ENCODE data around the gene MYLK.
"Not testable (repeated sequence)": the region's sequence is repeated elsewhere in the genome, so short reads cannot be mapped to it uniquely, and the experiment has no call there.

MYLK gene

GRCh38 chr3:123706871-123707270 is 177.3 kb downstream of the MYLK start:
- no peak for DNase-seq
- ATAC-seq (replicated peaks), result no peak
- no peaks in the 10 kb centered on the region for H3K9me3 Mint-ChIP-seq
- H3K4me3 Mint-ChIP-seq, result no peak overlapping the region
- no peak overlapping the region for H3K27ac Mint-ChIP-seq
- H3K4me1 Mint-ChIP-seq (ENCODE audit: low read depth in 2 of 2), result no peaks in the 10 kb centered on the region
- H3K36me3 Mint-ChIP-seq (ENCODE audit: insufficient read depth), result no peaks in the 10 kb centered on the region
- peaks cover 0 to 13% of the 10 kb centered on the region in 2 donors for H3K27me3 Mint-ChIP-seq

DNA sequence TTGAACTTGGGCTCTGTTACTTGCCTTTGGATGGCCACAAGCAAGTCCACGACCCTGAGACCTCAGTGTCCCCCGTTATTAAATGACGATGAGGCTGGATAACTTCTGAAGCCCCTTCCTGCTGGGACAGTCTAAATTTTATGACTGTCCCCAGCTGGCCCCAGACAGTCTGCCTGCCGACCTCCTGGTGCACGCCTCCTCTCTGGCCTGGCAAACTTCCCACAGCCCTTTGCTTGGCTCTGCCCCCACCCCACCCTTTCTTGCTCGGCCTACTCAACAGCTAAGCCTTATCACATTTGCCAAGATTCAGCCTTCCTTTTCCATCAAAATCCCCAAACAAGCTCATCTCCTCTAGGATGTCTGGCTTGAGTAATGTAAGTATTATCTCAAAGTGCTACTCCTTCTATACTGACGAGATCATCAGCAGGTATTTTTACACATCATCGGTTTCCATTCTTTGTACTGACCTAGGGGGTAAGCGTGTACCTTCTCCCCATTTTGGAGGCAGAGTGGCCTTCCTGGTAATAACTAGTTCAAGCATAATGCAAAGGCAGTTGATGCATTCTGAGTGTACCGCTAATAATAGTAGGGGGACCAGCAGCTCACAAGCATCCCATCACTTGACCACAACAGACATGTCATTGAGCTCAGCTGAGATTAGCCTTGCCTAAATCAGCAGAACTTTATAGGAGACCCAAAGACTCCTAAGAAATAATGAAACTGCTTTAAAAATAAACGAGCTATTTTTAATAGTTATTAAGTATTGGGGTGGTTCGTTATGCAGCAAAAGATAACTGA is 178.4 kb downstream of the MYLK start:
- no peaks in the 10 kb centered on the region for H3K36me3 Mint-ChIP-seq (ENCODE audit: insufficient read depth)
- H3K27ac Mint-ChIP-seq, result no peak overlapping the region
- peaks cover 2 to 18% of the 10 kb centered on the region in 2 donors for H3K27me3 Mint-ChIP-seq
- H3K4me1 Mint-ChIP-seq (ENCODE audit: low read depth in 2 of 2), result no peaks in the 10 kb centered on the region
- DNase-seq (no peak), ATAC-seq (replicated peaks) (no peak)
- H3K9me3 Mint-ChIP-seq, result no peaks in the 10 kb centered on the region
- H3K4me3 Mint-ChIP-seq, result no peak overlapping the region

DNA sequence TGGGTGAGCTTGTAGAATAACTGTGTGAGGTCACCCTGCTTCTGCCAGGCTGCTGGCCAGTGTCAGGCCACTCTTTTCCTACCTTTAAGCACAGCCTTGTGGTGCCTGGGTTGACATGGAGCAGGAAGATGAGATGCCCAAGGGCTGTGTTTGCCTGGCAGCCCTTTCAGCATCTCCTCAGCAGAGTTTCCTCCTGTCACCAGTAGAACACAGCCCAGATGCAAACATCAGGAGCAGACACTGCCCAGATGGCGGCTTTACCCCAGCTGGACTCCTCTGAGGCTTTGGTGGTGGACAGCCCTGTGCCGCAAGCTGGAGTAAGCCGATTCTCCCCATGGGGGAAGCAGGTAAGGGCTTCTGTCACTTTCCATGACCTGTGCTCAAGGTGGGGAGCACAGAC is 180.5 kb downstream of the MYLK start:
- ATAC-seq (replicated peaks); DNase-seq; H3K9me3 Mint-ChIP-seq; H3K4me1 Mint-ChIP-seq (ENCODE audit: low read depth in 2 of 2); H3K36me3 Mint-ChIP-seq (ENCODE audit: insufficient read depth); H3K4me3 Mint-ChIP-seq; H3K27ac Mint-ChIP-seq: not testable (repeated sequence)
- peaks cover 14 to 36% of the 10 kb centered on the region in 2 donors for H3K27me3 Mint-ChIP-seq

GRCh38 chr3:123702720-123703119 is 181.4 kb downstream of the MYLK start:
- Mint-ChIP-seq H3K27me3 (peaks cover 14 to 36% of the 10 kb centered on the region in 2 donors), H3K36me3 (ENCODE audit: insufficient read depth) (no peaks in the 10 kb centered on the region), H3K4me3 (no peak overlapping the region), H3K27ac (no peak overlapping the region), H3K9me3 (no peaks in the 10 kb centered on the region), H3K4me1 (ENCODE audit: low read depth in 2 of 2) (no peaks in the 10 kb centered on the region)
- ATAC-seq (replicated peaks) (no peak), DNase-seq (no peak)

DNA sequence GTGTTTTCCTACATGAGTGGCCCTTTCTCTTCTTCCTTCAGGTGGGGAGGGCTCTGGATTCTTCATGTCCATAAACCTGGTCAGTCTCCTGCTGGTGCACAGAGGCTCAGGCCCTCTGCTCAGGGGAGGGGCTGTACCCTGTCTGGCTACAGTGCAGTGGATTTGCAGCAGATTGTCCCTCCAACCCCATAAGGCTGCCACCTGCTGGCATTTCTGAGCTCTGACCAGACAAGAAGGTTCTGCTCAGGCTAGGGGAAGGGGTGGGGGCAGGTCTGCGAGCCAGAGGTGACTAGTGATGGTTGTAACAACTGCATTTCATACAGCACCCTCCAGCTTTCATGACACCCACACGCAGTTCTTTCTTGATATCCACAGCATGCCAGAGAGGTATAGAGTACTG is 182.1 kb downstream of the MYLK start:
- not testable (repeated sequence) for H3K36me3 Mint-ChIP-seq (ENCODE audit: insufficient read depth); H3K4me3 Mint-ChIP-seq; H3K4me1 Mint-ChIP-seq (ENCODE audit: low read depth in 2 of 2); H3K9me3 Mint-ChIP-seq; DNase-seq; ATAC-seq (replicated peaks); H3K27ac Mint-ChIP-seq
- peaks cover 14 to 36% of the 10 kb centered on the region in 2 donors for H3K27me3 Mint-ChIP-seq

GRCh38 chr3:123700791-123701722 is 183.1 kb downstream of the MYLK start:
- no peak for ATAC-seq (replicated peaks)
- DNase-seq, result no peak
- no peak overlapping the region for H3K4me3 Mint-ChIP-seq
- no peaks in the 10 kb centered on the region for H3K36me3 Mint-ChIP-seq (ENCODE audit: insufficient read depth)
- no peak overlapping the region for H3K27ac Mint-ChIP-seq
- peaks cover 20 to 38% of the 10 kb centered on the region in 2 donors for H3K27me3 Mint-ChIP-seq
- no peaks in the 10 kb centered on the region for H3K4me1 Mint-ChIP-seq (ENCODE audit: low read depth in 2 of 2)
- H3K9me3 Mint-ChIP-seq, result no peaks in the 10 kb centered on the region

- H3K9me3 Mint-ChIP-seq, result no peaks in the 10 kb centered on the region
- peaks cover 20 to 49% of the 10 kb centered on the region in 2 donors for H3K27me3 Mint-ChIP-seq
- DNase-seq (no peak), ATAC-seq (replicated peaks) (no peak)
- H3K36me3 Mint-ChIP-seq (ENCODE audit: insufficient read depth), result no peaks in the 10 kb centered on the region
- no peak overlapping the region for H3K27ac Mint-ChIP-seq
- H3K4me1 Mint-ChIP-seq (ENCODE audit: low read depth in 2 of 2), result no peaks in the 10 kb centered on the region
- no peak overlapping the region for H3K4me3 Mint-ChIP-seq
These were observed 185.3 kb downstream of the MYLK start for GRCh38 chr3:123698813-123699212.

- Mint-ChIP-seq H3K27me3 (peaks cover 28 to 59% of the 10 kb centered on the region in 2 donors), H3K27ac (no peak overlapping the region), H3K4me3 (no peak overlapping the region), H3K9me3 (no peaks in the 10 kb centered on the region), H3K36me3 (ENCODE audit: insufficient read depth) (no peaks in the 10 kb centered on the region), H3K4me1 (ENCODE audit: low read depth in 2 of 2) (no peaks in the 10 kb centered on the region)
- ATAC-seq (replicated peaks) (no peak), DNase-seq (no peak)
These were observed 187.3 kb downstream of the MYLK start for GRCh38 chr3:123696808-123697207.

DNA sequence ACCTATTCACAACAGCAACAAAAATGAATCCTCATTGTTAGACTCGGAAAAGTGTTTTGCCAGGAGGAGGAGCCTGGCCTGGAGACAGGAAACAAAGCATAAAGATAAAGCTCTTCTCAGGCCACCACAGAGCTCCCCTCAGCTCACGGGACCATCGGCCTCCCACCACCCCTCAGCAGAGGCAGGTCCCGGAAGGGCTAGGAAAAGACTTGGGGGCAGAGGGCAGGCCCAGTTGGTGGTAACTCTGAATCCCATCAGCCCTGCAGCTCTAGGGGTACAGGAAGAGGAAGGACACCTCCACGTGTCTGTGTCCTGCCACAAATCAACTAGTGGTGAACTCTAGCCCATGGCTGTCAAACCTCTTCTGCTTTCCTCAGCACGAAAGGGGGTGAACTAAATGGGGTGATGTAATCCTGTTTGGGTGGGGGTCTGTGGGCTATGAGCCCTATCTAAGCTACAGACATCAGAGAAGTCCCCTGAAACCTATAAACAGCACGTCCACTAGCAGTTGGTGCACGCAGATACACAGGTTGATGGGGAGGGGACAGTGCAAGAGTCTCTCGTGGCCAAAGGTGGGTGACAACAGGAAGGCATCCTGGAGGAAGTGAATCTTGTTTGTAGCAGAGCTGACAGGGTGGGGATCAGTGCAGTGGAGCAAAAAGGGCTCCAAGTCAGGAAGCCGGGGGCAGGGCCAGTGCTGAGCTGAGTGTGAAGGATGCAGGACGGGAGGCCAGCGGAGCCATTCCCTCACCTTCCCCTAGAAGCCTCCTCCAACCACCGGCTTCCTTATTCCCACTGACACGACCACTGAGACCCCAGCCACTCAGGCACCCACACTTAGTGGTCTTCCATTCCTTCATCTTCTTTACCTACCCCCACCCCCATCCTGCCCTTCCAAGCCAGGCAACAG is 188.1 kb downstream of the MYLK start:
- ATAC-seq (replicated peaks) (no peak), DNase-seq (no peak)
- Mint-ChIP-seq H3K27ac (no peak overlapping the region), H3K36me3 (ENCODE audit: insufficient read depth) (no peaks in the 10 kb centered on the region), H3K4me1 (ENCODE audit: low read depth in 2 of 2) (no peaks in the 10 kb centered on the region), H3K9me3 (no peaks in the 10 kb centered on the region), H3K27me3 (peaks cover 28 to 58% of the 10 kb centered on the region in 2 donors), H3K4me3 (no peak overlapping the region)

DNA sequence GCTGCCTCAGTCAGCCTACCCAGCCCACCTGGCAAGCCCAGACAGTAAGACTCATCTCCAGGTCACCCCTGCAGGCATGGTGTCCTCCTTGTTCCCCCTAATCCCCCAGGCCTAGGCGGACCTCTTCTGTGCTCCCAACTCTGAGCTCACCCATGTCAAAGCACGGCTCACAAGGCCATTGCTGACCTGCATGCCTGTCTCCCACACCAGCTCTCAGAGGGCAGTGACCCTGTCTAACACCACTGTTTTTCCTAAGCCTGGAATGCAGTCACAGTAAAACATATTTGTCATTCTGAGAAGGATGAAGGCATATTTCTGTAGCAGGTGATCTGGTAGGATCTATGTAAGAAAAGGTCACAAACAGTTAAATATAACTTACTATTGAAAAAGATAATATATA is 189.0 kb downstream of the MYLK start:
- H3K4me3 Mint-ChIP-seq, result no peak overlapping the region
- H3K36me3 Mint-ChIP-seq (ENCODE audit: insufficient read depth), result no peaks in the 10 kb centered on the region
- H3K27ac Mint-ChIP-seq, result no peak overlapping the region
- H3K27me3 Mint-ChIP-seq, result peaks cover 23 to 50% of the 10 kb centered on the region in 2 donors
- no peaks in the 10 kb centered on the region for H3K9me3 Mint-ChIP-seq
- DNase-seq (no peak), ATAC-seq (replicated peaks) (no peak)
- H3K4me1 Mint-ChIP-seq (ENCODE audit: low read depth in 2 of 2), result no peaks in the 10 kb centered on the region

DNA sequence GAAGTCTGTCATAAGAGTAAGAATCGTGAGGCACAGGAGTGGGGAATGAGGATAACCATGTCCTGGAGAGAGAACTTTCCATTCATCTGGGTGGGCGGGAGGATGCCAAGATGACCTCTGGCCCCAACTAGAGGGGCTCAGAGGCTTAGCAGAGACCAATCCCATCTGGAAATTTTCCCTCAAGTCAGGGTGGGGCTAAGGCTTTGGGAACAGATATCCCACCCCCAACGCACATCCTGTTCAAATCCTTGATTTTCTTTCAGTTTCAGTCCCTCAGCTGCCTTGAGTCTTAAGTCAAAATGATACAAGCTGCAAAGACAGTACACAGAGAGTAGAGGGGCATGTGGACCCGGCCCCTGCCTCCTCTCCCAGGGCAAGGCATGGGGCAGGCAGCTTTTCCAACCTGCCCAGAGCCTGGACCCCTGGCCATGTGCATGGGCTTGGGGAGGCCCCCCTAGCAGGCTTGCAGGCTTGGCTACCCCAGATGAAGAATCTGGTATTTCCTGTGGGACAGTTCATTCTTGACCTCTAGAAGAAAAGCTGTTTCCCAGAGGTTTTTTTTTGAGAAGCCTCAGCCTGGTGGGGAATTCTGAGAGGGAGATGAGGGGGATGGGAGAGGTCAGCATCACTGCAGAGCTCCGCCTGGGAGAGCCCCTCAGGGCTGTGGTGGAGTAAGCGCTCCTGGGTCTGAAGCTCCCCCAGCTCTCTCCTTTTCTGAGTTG is 189.6 kb downstream of the MYLK start:
- H3K36me3 Mint-ChIP-seq (ENCODE audit: insufficient read depth), result no peaks in the 10 kb centered on the region
- no peak overlapping the region for H3K4me3 Mint-ChIP-seq
- DNase-seq (no peak), ATAC-seq (replicated peaks) (no peak)
- no peaks in the 10 kb centered on the region for H3K4me1 Mint-ChIP-seq (ENCODE audit: low read depth in 2 of 2)
- peaks cover 28 to 44% of the 10 kb centered on the region in 2 donors for H3K27me3 Mint-ChIP-seq
- H3K9me3 Mint-ChIP-seq, result no peaks in the 10 kb centered on the region
- H3K27ac Mint-ChIP-seq, result no peak overlapping the region

DNA sequence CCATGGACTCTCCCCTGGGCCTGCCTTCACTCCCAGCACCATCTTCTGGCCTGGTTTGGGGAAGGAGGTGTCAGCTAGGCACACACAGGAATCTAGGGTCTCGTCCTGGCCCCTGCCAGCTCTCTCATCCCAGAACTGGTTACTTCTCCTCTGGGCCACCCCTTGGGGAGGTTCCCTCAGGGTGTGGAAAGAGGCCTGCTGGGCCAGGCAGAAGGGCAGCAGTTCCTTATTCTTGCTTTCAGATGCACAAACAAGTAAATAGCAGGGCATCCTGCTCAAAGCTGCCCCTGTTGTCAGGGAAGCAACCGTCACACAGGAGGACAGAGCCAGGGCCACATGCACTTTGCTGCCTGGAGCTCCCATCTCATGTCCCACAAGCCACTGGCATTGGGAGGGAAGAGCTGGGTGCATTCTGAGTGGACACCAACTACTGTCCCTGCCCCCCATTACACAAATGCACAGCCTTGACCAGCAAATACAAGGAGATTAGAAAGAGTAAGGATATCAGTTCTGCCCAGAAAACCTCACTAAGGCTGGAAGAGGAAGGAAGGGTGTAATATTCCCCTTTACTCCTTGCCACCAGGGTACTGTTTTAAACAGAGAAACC is 190.4 kb downstream of the MYLK start:
- H3K27ac Mint-ChIP-seq, result no peak overlapping the region
- ATAC-seq (replicated peaks) (no peak), DNase-seq (no peak)
- peaks cover 23 to 37% of the 10 kb centered on the region in 2 donors for H3K27me3 Mint-ChIP-seq
- H3K4me3 Mint-ChIP-seq, result no peak overlapping the region
- no peaks in the 10 kb centered on the region for H3K36me3 Mint-ChIP-seq (ENCODE audit: insufficient read depth)
- H3K4me1 Mint-ChIP-seq (ENCODE audit: low read depth in 2 of 2), result no peaks in the 10 kb centered on the region
- H3K9me3 Mint-ChIP-seq, result no peaks in the 10 kb centered on the region

Data from effector memory CD8-positive, alpha-beta T cell (primary cell).